ENCODE measurements around the gene RPS19. TPM values are rescaled to one million over a fixed set of nuclear protein-coding genes. Genes with fewer than 3 reads are reported as not detected.
A peak's percentile ranks its signal among the peaks of the same experiment; 100 is the strongest.

RPS19 gene
- total RNA-seq, 1 donor from 2014 or later: 2,931 TPM

DNA sequence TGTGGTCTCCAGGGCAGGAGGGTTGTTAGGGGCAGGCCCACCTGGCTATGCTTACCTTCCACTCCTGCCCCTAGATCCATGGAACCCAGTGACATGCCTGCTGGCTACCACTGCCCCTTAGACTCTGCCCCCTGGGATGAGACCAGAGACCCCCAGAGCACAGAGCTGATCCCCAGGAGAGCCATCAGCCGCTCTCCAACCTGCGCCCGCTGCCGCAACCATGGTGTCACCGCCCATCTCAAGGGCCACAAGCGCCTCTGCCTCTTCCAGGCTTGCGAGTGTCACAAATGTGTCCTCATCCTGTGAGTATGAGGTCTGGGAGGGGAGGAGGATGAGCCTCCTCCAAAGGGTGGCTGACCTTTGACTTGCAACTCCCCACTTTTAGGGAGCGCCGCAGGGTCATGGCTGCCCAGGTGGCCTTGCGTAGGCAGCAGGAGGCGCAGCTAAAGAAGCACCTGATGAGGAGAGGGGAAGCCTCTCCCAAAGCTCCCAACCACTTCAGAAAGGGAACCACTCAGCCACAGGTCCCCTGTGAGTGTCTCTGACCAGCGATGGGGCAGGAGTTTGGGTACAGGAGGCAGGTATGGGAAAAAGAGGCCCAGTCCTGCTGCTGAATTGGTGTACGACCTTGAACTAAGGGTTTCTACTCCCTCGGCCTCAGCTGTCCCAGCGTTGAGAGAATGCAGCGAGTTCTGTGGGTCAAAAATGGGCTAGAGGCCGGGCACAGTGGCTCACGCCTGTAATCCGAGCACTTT, 12.5 kb upstream of the RPS19 start:
- intact Hi-C loops (cut with micrococcal nuclease): no loop called here
- Mint-ChIP-seq H3K4me3 (no peak overlapping the region), H3K36me3 (ENCODE audit: low read depth) (no peaks in the 10 kb centered on the region), H3K9me3 (no peaks in the 10 kb centered on the region), H3K4me1 (no peaks in the 10 kb centered on the region), H3K27ac (no peak overlapping the region), H3K27me3 (peaks cover 22% of the 10 kb centered on the region)
- DNase-seq: no peak

DNA sequence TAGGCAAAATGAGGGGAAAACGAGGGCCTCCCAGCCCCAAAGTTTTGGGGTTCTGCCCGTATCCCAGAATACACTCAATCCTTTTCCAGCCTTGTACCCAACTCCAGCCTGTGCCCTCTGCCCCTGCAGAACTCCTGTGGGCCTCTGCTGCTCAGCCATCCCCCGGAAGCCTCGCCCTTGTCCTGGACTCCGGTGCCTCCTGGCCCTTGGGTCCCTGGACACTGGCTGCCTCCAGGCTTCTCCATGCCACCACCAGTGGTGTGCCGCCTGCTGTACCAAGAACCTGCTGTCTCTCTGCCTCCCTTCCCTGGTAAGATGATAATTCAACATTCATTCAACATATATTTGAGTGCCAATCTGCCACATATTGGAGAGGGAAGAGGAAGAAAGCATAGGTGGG, 11.4 kb upstream of the RPS19 start:
- Mint-ChIP-seq H3K4me1 (no peaks in the 10 kb centered on the region), H3K9me3 (no peaks in the 10 kb centered on the region), H3K27ac (no peak overlapping the region), H3K4me3 (no peak overlapping the region), H3K36me3 (ENCODE audit: low read depth) (no peaks in the 10 kb centered on the region), H3K27me3 (peaks cover 28% of the 10 kb centered on the region)
- intact Hi-C loops (cut with micrococcal nuclease): no loop called here
- DNase-seq: no peak

DNA sequence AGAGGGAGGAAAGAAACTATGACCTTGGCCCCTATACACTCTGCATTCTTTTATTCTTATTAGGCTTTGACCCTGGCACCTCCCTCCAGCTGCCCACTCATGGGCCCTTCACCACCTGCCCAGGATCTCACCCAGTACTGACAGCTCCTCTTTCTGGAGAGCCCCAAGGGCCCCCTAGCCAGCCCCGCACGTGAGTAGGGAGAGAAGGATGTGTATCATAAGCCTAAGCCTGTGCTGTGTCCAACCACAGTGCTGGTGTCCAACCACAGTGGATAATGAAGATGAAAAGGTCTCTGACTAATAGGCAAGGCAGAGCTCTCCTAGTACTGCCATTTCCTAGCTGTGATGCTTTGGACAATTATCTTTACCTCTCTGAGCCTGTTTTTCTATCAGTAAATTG, 11.0 kb upstream of the RPS19 start:
- no peak for DNase-seq
- no peaks in the 10 kb centered on the region for H3K9me3 Mint-ChIP-seq
- H3K4me3 Mint-ChIP-seq: no peak overlapping the region
- intact Hi-C loops (cut with micrococcal nuclease): no loop called here
- no peak overlapping the region for H3K27ac Mint-ChIP-seq
- no peaks in the 10 kb centered on the region for H3K4me1 Mint-ChIP-seq
- H3K27me3 Mint-ChIP-seq: peaks cover 31% of the 10 kb centered on the region
- H3K36me3 Mint-ChIP-seq (ENCODE audit: low read depth): no peaks in the 10 kb centered on the region

DNA sequence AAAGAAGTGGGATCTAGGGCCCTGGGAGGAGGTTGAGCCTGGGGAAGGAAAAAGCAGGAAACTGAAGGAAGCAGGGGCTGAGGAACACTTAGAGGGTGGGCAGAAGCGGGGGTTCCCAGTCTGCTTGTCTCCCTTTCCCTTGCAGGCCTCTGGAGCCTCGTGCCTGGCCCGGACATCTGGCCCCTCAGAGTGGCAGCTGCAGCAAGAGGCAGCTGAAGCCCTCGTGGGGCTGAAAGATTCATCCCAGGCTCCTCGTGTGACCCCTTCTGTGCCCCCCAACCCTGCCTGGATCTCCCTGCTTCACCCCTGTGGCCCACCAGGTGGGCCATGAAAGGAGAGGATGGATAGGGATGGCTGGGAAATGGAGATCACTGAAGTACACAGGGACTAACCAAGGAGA, 9.7 kb upstream of the RPS19 start:
- Mint-ChIP-seq H3K4me1 (no peaks in the 10 kb centered on the region), H3K4me3 (no peak overlapping the region), H3K9me3 (no peaks in the 10 kb centered on the region), H3K36me3 (ENCODE audit: low read depth) (no peaks in the 10 kb centered on the region), H3K27me3 (peaks cover 41% of the 10 kb centered on the region), H3K27ac (no peak overlapping the region)
- no peak for DNase-seq
- intact Hi-C loops (cut with micrococcal nuclease): no loop called here

DNA sequence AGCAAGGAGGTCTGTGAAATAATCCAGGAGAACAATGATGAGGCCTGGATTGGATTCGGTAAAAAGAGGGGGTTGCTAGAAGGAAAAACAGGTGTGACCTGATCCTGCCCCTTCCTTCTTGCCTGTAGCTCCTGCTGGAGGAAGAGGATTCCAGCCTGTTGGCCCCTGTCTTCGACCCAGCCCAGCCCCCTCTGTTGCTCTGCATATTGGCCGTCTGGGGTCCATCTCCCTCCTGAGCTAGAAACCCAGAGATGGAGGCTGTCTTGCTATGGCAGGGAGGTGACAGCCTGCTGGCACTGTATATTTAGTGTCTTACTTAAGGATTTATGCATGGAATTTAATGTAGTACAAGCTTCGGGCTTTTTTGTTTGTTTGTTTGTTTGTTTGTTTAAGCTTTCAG, 8.6 kb upstream of the RPS19 start:
- Mint-ChIP-seq H3K36me3 (ENCODE audit: low read depth) (no peaks in the 10 kb centered on the region), H3K4me1 (no peaks in the 10 kb centered on the region), H3K27ac (no peak overlapping the region), H3K4me3 (no peak overlapping the region), H3K27me3 (peaks cover 40% of the 10 kb centered on the region), H3K9me3 (no peaks in the 10 kb centered on the region)
- no peak for DNase-seq
- intact Hi-C loops (cut with micrococcal nuclease): no loop called here

DNA sequence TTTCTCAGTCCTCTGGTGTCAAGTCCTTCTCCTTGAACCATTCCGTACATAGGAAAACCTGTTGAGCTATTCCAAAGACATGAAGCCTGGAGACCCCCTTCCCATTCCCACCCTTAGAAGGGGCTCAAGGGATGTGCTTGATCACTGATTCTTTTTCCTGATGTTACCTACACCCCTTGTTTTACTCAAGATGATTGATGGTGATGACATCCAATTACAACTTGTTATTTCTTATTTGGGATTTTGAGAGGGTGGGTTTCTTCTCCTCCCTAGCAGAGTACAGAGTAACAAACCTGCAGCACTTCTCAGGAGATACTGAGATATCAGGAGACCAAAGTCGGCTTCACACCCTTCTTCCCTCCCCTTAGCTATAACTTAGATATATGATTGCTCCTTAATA, 6.7 kb upstream of the RPS19 start:
- Mint-ChIP-seq H3K4me1 (no peaks in the 10 kb centered on the region), H3K36me3 (ENCODE audit: low read depth) (no peaks in the 10 kb centered on the region), H3K9me3 (no peaks in the 10 kb centered on the region), H3K27me3 (peaks cover 44% of the 10 kb centered on the region), H3K27ac (no peak overlapping the region), H3K4me3 (no peak overlapping the region)
- intact Hi-C loops (cut with micrococcal nuclease): no loop called here
- no peak for DNase-seq

DNA sequence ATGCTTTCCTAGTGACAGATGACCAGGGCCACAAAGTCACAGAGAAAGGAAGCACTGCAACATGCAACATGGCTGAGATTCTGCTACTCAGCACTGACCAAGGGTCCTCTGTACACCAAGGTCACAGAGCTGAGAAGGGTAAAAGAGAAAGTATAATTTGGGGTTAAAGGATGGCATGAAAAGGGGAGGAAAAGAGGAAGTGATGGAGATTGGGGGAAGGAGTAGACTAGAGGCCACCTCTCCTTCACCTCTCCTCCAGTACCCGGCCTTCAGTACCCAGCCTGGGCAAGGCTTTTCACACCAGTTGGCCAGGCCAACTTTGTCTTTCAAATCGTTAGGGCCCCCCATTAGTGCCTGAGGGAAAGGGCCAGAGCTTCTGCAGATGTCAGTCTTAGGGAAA, 6.3 kb upstream of the RPS19 start:
- no peaks in the 10 kb centered on the region for H3K9me3 Mint-ChIP-seq
- no peak for DNase-seq
- no peak overlapping the region for H3K4me3 Mint-ChIP-seq
- H3K4me1 Mint-ChIP-seq: no peaks in the 10 kb centered on the region
- H3K36me3 Mint-ChIP-seq (ENCODE audit: low read depth): no peaks in the 10 kb centered on the region
- no peak overlapping the region for H3K27ac Mint-ChIP-seq
- peaks cover 42% of the 10 kb centered on the region for H3K27me3 Mint-ChIP-seq
- intact Hi-C loops (cut with micrococcal nuclease): no loop called here

DNA sequence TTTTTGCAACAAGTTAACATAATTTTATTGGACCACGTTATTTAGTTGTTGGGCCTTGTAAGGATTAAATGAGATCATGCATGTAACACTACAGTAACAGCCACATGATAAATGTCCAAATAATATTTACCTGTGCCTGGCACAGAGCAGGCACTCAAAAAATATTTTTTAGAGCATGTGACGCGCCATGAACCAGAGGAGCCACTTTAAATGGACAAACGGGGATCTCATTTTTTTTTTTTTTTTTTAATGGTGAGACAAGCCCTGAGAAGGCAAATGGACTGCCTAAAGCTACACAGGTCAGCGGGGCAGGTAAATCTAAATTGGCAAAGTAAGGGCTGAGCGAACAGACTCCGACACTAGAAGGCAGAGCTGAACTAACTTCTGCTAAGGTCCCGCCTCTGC, 840 bp upstream of the RPS19 start:
- Mint-ChIP-seq H3K9me3 (no peaks in the 10 kb centered on the region), H3K4me3 (peak overlapping the region; percentile 89), H3K4me1 (peaks cover 38% of the 10 kb centered on the region), H3K27ac (peak overlapping the region; percentile 98), H3K27me3 (peaks cover 14% of the 10 kb centered on the region), H3K36me3 (ENCODE audit: low read depth) (peaks cover 39% of the 10 kb centered on the region)
- intact Hi-C loops (cut with micrococcal nuclease): no loop called here
- no peak for DNase-seq

DNA sequence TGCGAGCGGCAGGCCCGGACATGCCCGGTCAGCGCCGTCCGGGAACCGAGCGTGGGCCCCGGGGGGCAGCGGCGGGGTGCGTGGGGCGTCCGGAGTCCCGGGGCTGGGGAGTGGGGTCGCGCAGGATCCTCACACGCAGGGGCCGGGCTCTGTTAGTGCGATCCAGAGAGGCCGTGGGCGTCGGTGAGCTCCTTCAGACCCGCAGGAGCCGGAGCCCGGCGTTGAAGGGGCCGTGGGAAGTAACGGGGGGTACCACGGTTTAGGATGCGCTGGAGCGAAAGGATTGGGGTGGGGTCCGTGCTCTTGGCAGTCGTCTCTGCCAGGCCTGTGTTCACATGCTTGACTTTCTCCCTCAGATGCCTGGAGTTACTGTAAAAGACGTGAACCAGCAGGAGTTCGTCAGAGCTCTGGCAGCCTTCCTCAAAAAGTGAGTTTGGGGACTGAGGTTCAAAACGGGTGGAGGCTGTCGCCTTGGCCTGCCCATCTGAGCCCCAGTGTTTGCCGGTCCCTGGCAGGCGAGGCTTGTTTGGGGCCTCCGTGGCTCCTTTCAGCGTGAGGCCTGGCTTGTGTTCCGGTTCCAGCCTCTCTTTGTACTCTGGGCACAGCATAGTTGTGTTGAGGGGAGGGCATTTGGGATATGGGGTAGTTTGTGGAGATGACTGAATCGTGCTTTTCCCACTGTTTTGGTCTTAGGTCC, 512 bp downstream of the RPS19 start:
- H3K36me3 Mint-ChIP-seq (ENCODE audit: low read depth): peaks cover 49% of the 10 kb centered on the region
- peaks cover 47% of the 10 kb centered on the region for H3K4me1 Mint-ChIP-seq

DNA sequence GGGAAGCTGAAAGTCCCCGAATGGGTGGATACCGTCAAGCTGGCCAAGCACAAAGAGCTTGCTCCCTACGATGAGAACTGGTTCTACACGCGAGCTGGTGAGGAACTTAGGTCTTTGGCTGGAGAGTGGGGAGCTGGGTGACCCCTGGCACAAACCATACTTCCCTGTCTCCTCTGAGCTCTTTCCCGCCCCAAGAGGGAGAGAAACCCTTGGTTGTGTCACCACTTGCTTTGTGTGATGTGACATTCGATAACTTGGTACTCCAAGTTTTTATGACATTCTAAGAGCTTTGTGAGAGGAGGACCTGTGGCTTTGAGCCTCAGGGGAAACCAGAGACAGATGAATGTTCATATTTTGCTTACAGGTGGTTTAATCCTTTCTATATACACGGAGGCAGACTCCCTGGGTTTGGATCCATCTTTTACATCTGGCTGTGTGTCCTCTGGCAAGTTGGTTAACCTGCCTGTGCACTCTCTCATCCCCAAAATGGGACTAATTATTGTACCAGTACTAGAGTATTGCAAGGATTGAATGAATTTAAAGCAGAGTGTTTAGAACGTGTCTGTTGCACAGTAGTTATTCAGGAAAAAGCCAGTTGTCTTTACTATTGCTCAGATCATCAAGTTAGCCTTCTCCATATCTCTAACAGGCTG, 1.2 kb downstream of the RPS19 start:
- Mint-ChIP-seq H3K4me1 (peaks cover 50% of the 10 kb centered on the region), H3K27ac (peak overlapping the region; percentile 93), H3K4me3 (peak overlapping the region; percentile 89), H3K36me3 (ENCODE audit: low read depth) (peaks cover 53% of the 10 kb centered on the region), H3K9me3 (no peaks in the 10 kb centered on the region), H3K27me3 (peaks cover 3% of the 10 kb centered on the region)
- intact Hi-C loops (cut with micrococcal nuclease): loop anchor here (1.0 kb wide), 1 partner anchor 10 kb away; no protein-coding TSS in a partner anchor
- no peak for DNase-seq

More for the DNA sequence above, 512 bp downstream of the RPS19 start:
- H3K27me3 Mint-ChIP-seq: peaks cover 3% of the 10 kb centered on the region
- H3K27ac Mint-ChIP-seq: peak overlapping the region; percentile 93
- no peaks in the 10 kb centered on the region for H3K9me3 Mint-ChIP-seq
- peak overlapping the region; percentile 89 for H3K4me3 Mint-ChIP-seq
- intact Hi-C loops (cut with micrococcal nuclease): loop anchor here (1.0 kb wide), 3 partner anchors 11 to 99 kb away; partner anchors contain the start of gene RABAC1
- peak; percentile 78 for DNase-seq

DNA sequence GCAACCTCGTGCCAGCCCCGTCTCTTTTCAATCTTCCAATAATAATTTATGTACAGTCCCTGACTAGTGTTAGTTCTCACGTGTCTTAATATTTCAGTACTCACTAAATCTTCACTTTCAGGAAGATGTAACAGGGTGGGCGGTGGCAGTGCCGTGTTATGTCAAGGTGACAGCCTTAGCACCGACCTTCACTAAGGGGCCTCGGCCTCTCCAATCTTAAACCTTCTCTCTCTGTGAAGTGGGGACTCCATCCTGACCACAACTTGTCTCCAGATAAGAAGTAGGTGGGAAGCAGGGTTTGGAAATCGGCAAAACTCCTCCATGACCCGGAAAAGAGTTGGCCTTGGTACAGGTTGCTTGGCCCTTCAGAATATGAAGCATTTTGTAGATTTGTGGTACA, 1.8 kb downstream of the RPS19 start:
- peaks cover 59% of the 10 kb centered on the region for H3K36me3 Mint-ChIP-seq (ENCODE audit: low read depth)
- intact Hi-C loops (cut with micrococcal nuclease): loop anchor here (1.0 kb wide), 1 partner anchor 9 kb away; no protein-coding TSS in a partner anchor
- peak overlapping the region; percentile 93 for H3K27ac Mint-ChIP-seq
- H3K4me3 Mint-ChIP-seq: peak overlapping the region; percentile 89
- H3K9me3 Mint-ChIP-seq: no peaks in the 10 kb centered on the region
- peaks cover 3% of the 10 kb centered on the region for H3K27me3 Mint-ChIP-seq
- peaks cover 52% of the 10 kb centered on the region for H3K4me1 Mint-ChIP-seq
- no peak for DNase-seq

DNA sequence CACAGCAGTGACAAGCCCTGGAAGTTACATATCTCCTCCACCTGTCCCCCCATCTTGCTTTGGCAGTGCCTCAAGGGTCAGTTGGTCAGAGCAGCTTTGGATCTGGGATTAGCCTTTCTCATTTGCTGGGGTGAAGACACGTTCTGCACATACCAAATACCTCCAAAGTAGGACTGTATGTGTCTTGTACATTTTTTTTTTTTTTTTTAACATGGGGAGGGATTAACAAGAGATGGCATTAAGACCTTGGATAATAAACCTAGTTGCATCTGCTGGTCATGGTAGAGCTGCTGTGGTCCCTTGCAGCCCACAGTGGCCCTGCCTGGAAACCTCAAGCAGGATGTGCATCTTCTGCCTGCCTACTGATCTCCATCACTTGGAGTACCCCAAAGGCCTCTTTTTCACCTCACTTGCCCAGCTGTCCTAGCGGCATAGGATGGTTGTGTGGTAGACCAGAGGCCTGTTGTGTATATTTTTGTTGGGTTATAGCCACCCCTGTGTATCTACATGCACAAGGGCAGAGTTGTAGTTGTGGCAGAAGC, 2.5 kb downstream of the RPS19 start:
- Mint-ChIP-seq H3K36me3 (ENCODE audit: low read depth) (peaks cover 60% of the 10 kb centered on the region), H3K27ac (peak overlapping the region; percentile 93), H3K4me1 (peaks cover 52% of the 10 kb centered on the region), H3K27me3 (no peaks in the 10 kb centered on the region), H3K4me3 (peak overlapping the region; percentile 89), H3K9me3 (no peaks in the 10 kb centered on the region)
- intact Hi-C loops (cut with micrococcal nuclease): no loop called here
- DNase-seq: peak; percentile 64

DNA sequence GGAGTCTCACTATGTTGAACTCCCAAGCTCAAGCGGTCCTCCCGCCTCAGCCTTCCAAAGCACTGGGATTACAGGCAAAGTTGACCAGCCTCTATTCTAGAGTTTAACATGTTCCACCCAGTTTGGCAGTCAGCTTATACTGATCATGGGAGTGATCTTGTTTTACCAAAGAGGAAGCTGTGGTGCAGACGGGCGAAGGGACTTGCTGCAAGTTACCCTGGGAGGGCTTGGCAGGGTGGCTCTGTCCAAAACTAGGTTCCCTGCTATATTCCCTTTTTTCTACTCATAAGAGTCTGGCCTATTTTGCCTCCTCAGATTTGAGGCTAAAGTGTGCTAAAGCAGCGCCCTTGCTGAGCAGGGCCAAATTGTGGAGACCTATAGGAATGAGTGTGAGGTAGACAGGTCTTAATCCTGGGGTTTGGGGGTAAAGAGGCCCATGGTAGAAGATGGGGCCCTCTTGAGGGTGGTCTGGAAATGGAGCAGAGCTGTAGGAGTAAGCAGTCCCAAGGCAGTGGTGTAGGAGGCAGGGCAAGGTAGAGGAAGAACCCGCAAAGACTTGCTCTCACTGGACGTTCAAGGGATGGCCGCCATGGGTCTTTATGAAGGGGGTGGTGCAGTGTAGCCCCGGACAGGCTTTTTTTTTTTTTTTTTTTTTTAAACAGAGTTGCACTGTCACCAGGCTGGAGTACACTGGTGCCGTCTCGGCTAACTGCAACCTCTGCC, 3.3 kb downstream of the RPS19 start:
- no peak for DNase-seq
- H3K4me1 Mint-ChIP-seq: peaks cover 59% of the 10 kb centered on the region
- peak overlapping the region; percentile 79 for H3K27ac Mint-ChIP-seq
- no peaks in the 10 kb centered on the region for H3K27me3 Mint-ChIP-seq
- no peaks in the 10 kb centered on the region for H3K9me3 Mint-ChIP-seq
- intact Hi-C loops (cut with micrococcal nuclease): no loop called here
- H3K4me3 Mint-ChIP-seq: peak overlapping the region; percentile 89
- peaks cover 69% of the 10 kb centered on the region for H3K36me3 Mint-ChIP-seq (ENCODE audit: low read depth)
